Trophoblast cell (in vitro differentiated cells and primary cell): ENCODE results near the gene PTDSS2.
"Not testable (repeated sequence)": the region's sequence is repeated elsewhere in the genome, so short reads cannot be mapped to it uniquely, and the experiment has no call there.

ENCODE experiments used
- DNase-seq, 2 donors: peaks; one replicate each; pipeline ENCODE4 v3.0.0-alpha.2; 2016
- H2AFZ ChIP-seq: 2 replicates; pipeline ENCODE4 v1.6.1; 2013; ENCODE audit warnings: low read length, moderate library complexity, mild to moderate bottlenecking; ENCODE audit not compliant: insufficient read depth, poor library complexity
- H2AK5ac ChIP-seq: 2 replicates; pipeline ENCODE4 v1.6.1; 2013; ENCODE audit warnings: mild to moderate bottlenecking, low read length
- H2BK120ac ChIP-seq: 2 replicates; pipeline ENCODE4 v1.6.1; 2013; ENCODE audit warnings: low read length, mild to moderate bottlenecking, moderate library complexity; ENCODE audit not compliant: insufficient read depth, poor library complexity
- H2BK12ac ChIP-seq: 2 replicates; pipeline ENCODE4 v1.6.1; 2013; ENCODE audit warnings: mild to moderate bottlenecking, low read length, moderate library complexity
- H2BK5ac ChIP-seq: 2 replicates; pipeline ENCODE4 v1.6.1; 2013; ENCODE audit warnings: low read length, low read depth, moderate library complexity, mild to moderate bottlenecking; ENCODE audit not compliant: poor library complexity
- H3K14ac ChIP-seq: 2 replicates; pipeline ENCODE4 v1.6.1; 2013; ENCODE audit warnings: mild to moderate bottlenecking, low read length
- H3K18ac ChIP-seq: 2 replicates; pipeline ENCODE4 v1.6.1; 2013; ENCODE audit warnings: mild to moderate bottlenecking, low read length
- H3K23ac ChIP-seq: 2 replicates; pipeline ENCODE4 v1.6.1; 2013; ENCODE audit warnings: low read length
- H3K27ac ChIP-seq: 2 replicates; pipeline ENCODE4 v1.5.1; 2013; ENCODE audit warnings: low read depth, mild to moderate bottlenecking, inconsistent platforms, low read length, moderate library complexity
- H3K27me3 ChIP-seq: 2 replicates; pipeline ENCODE4 v1.6.1; 2013; ENCODE audit warnings: inconsistent platforms, mild to moderate bottlenecking, low read length, moderate library complexity; ENCODE audit not compliant: insufficient read depth
- H3K36me3 ChIP-seq, 2 experiments: 1 replicate in 1 of 2; 2 replicates in 1 of 2; pipeline ENCODE4 v1.6.1; 2013; ENCODE audit warnings: low read length in 2 of 2, mild to moderate bottlenecking in 2 of 2, moderate library complexity in 1 of 2; ENCODE audit not compliant: insufficient read depth in 2 of 2, control insufficient read depth in 1 of 2
- H3K4ac ChIP-seq: 2 replicates; pipeline ENCODE4 v1.6.1; 2013; ENCODE audit warnings: low read depth, mild to moderate bottlenecking, low read length, moderate library complexity
- H3K4me1 ChIP-seq, 2 experiments: 1 replicate in 1 of 2; 2 replicates in 1 of 2; pipeline ENCODE4 v1.6.1; 2013; ENCODE audit warnings: low read length in 2 of 2, mild to moderate bottlenecking in 2 of 2, moderate library complexity in 1 of 2; ENCODE audit not compliant: insufficient read depth in 2 of 2, control insufficient read depth in 1 of 2
- H3K4me2 ChIP-seq: 2 replicates; pipeline ENCODE4 v1.6.1; 2013; ENCODE audit warnings: inconsistent platforms, mild to moderate bottlenecking, low read length, moderate library complexity
- H3K4me3 ChIP-seq: 2 replicates; pipeline ENCODE4 v1.5.1; 2013; ENCODE audit warnings: mild to moderate bottlenecking, low read depth, low read length, inconsistent platforms
- H3K79me1 ChIP-seq: one replicate; pipeline ENCODE4 v1.6.1; 2013; ENCODE audit warnings: low read length
- H3K79me2 ChIP-seq: 2 replicates; pipeline ENCODE4 v1.6.1; 2013; ENCODE audit warnings: low read length, mild to moderate bottlenecking; ENCODE audit not compliant: control insufficient read depth, insufficient read depth, poor library complexity
- H3K9ac ChIP-seq: 2 replicates; pipeline ENCODE4 v1.6.1; 2013; ENCODE audit warnings: mild to moderate bottlenecking, low read length
- H3K9me3 ChIP-seq: 2 replicates; pipeline ENCODE4 v1.6.1; 2013; ENCODE audit warnings: low read depth, mild to moderate bottlenecking, control low read depth, inconsistent platforms, low read length; ENCODE audit not compliant: insufficient read depth
- H4K12ac ChIP-seq: 2 replicates; pipeline ENCODE4 v1.6.1; 2013; ENCODE audit warnings: low read depth, mild to moderate bottlenecking, low read length, moderate library complexity
- H4K8ac ChIP-seq: 2 replicates; pipeline ENCODE4 v1.6.1; 2013; ENCODE audit warnings: low read depth, mild to moderate bottlenecking, low read length, moderate library complexity
- H4K91ac ChIP-seq: one replicate; pipeline ENCODE4 v1.6.1; 2013; ENCODE audit warnings: low read depth, mild to moderate bottlenecking, low read length, moderate library complexity
- WGBS: extraction: QIAGEN DNeasy Blood & Tissue Kit; methylation state at CpG from one replicate; pipeline ENCODE4 v1.1.7; 2013; ENCODE audit warnings: missing lambda C conversion rate; ENCODE audit not compliant: insufficient read length, insufficient coverage; ENCODE audit errors: extremely low coverage; 5-methylcytosine and 5-hydroxymethylcytosine counted together

PTDSS2 gene

GRCh38 chr11:410711-411110 is 39.4 kb upstream of the PTDSS2 start:
- H4K8ac ChIP-seq, H4K12ac ChIP-seq, H3K27me3 ChIP-seq, H2AK5ac ChIP-seq, H3K79me1 ChIP-seq, H3K79me2 ChIP-seq, H2BK5ac ChIP-seq, H3K36me3 ChIP-seq, H3K9ac ChIP-seq, H3K4ac ChIP-seq, H3K18ac ChIP-seq, H3K14ac ChIP-seq, H3K4me2 ChIP-seq, H3K23ac ChIP-seq, H3K27ac ChIP-seq, DNase-seq, H3K9me3 ChIP-seq, H2BK120ac ChIP-seq, H3K4me3 ChIP-seq, H4K91ac ChIP-seq, H2AFZ ChIP-seq, H2BK12ac ChIP-seq: not testable (repeated sequence)
- peaks cover 18% of the 10 kb centered on the region in 2 experiments for H3K4me1 ChIP-seq
- WGBS: no CpG with 5 or more reads among the region's 13 CpGs

GRCh38 chr11:411520-411919 is 38.6 kb upstream of the PTDSS2 start:
- H3K4me3 ChIP-seq, H3K18ac ChIP-seq, DNase-seq, H4K91ac ChIP-seq, H2BK5ac ChIP-seq, H3K4me2 ChIP-seq, H2BK120ac ChIP-seq, H4K8ac ChIP-seq, H2AK5ac ChIP-seq, H3K4ac ChIP-seq, H3K36me3 ChIP-seq, H3K14ac ChIP-seq, H3K9ac ChIP-seq, H2AFZ ChIP-seq, H3K23ac ChIP-seq, H3K27ac ChIP-seq, H4K12ac ChIP-seq, H3K27me3 ChIP-seq, H3K9me3 ChIP-seq, H2BK12ac ChIP-seq: not testable (repeated sequence)
- no CpG with 5 or more reads among the region's 11 CpGs for WGBS
- Histone ChIP-seq H3K79me1 (peaks cover 11% of the 10 kb centered on the region), H3K4me1 (peaks cover 22 to 23% of the 10 kb centered on the region in 2 experiments), H3K79me2 (peaks cover 15% of the 10 kb centered on the region)

- H2BK120ac ChIP-seq: no peak overlapping the region
- H2BK5ac ChIP-seq: no peak overlapping the region
- H3K9ac ChIP-seq: no peak overlapping the region
- no peak overlapping the region for H3K4me3 ChIP-seq
- H3K23ac ChIP-seq: no peak overlapping the region
- H3K4me2 ChIP-seq: no peak overlapping the region
- peaks cover 14% of the 10 kb centered on the region for H3K79me2 ChIP-seq
- H4K12ac ChIP-seq: no peak overlapping the region
- no peak overlapping the region for H2BK12ac ChIP-seq
- H3K14ac ChIP-seq: no peak overlapping the region
- no peak overlapping the region for H2AFZ ChIP-seq
- H4K8ac ChIP-seq: no peak overlapping the region
- no peak overlapping the region for H3K27ac ChIP-seq
- peaks cover 19 to 28% of the 10 kb centered on the region in 2 experiments for H3K4me1 ChIP-seq
- peaks cover 15% of the 10 kb centered on the region for H3K79me1 ChIP-seq
- H3K36me3 ChIP-seq: no peaks in the 10 kb centered on the region
- H3K9me3 ChIP-seq: peaks cover 2% of the 10 kb centered on the region
- H3K18ac ChIP-seq: no peak overlapping the region
- DNase-seq: no peak
- WGBS: no CpG with 5 or more reads among the region's 15 CpGs
- no peak overlapping the region for H3K4ac ChIP-seq
- H2AK5ac ChIP-seq: no peak overlapping the region
- H3K27me3 ChIP-seq: no peaks in the 10 kb centered on the region
- no peak overlapping the region for H4K91ac ChIP-seq
Observed at GRCh38 chr11:412641-413119, 37.4 kb upstream of the PTDSS2 start.

DNA sequence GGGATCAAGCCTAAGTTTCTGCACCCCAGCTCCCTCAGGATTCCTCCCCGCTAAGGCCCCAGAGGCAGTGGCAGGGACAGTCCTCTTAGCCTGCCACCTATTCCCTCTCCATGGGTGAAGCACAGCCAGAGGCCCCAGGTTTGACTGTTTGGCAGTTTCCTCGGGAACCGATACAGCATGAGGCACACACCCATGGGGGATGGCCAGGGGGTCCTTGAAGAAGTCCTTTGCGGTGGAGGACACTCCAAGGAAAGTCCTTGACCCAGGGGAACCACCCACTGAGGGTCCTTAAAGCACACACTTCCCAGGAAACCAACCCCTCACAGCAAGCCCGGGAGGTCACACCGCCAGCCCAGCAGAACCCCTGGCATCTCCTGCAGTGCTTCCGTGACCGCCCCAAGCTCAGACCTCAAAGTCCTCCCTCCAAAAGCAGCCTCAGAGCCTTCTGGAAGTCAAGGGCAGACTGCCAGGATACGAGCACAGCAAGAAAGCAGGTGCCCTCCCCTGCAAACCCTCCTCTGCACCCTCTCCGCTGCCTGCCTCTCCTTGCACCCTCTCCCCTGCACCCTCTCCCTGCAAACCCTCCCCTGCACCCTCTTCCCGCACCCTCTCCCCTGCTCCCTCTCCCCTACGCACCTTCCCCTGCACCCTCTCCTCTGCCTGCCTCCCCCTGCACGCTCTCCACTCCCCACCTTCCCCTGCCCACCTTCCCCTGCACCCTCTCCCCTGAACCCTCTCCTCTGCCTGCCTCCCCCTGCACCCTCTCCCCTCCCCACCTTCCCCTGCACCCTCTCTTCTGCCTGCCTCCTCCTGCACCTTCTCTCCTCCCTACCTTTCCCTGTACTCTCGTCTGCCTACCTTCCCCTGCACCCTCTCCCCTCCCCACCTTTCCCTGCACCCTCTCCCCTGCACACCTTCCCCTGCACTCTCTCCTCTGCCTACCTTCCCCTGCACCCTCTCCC is 36.7 kb upstream of the PTDSS2 start:
- Histone ChIP-seq H4K91ac (no peak overlapping the region), H2BK12ac (no peak overlapping the region), H2AK5ac (no peak overlapping the region), H3K27me3 (no peaks in the 10 kb centered on the region), H2AFZ (no peak overlapping the region), H2BK5ac (no peak overlapping the region), H3K79me1 (peaks cover 20% of the 10 kb centered on the region), H3K4me1 (peaks cover 25 to 35% of the 10 kb centered on the region in 2 experiments), H4K12ac (no peak overlapping the region), H3K4ac (no peak overlapping the region), H3K9me3 (peaks cover 6% of the 10 kb centered on the region), H3K4me3 (no peak overlapping the region), H3K79me2 (peaks cover 14% of the 10 kb centered on the region), H2BK120ac (no peak overlapping the region), H3K27ac (no peak overlapping the region), H3K9ac (no peak overlapping the region), H3K4me2 (no peak overlapping the region), H3K23ac (no peak overlapping the region), H4K8ac (no peak overlapping the region), H3K18ac (no peak overlapping the region), H3K14ac (no peak overlapping the region), H3K36me3 (no peaks in the 10 kb centered on the region)
- no peak for DNase-seq
- WGBS: no CpG with 5 or more reads among the region's 14 CpGs
